GM10847 (cell line): Measurements from ENCODE around the gene RPTOR.

Experiments used
- POLR2A ChIP-seq: IDR thresholded peaks from 2 replicates; pipeline ENCODE4 v1.6.1; 2011; ENCODE audit not compliant: insufficient read length; ENCODE audit errors: extremely low read depth

Gene RPTOR

GRCh38 chr17:80814491-80814890 is 269.9 kb downstream of the RPTOR start:
- TF ChIP-seq POLR2A = no peak

GRCh38 chr17:80815151-80815681 is 270.6 kb downstream of the RPTOR start:
- TF ChIP-seq POLR2A = no peak

GRCh38 chr17:80816241-80817103 is 271.8 kb downstream of the RPTOR start:
- TF ChIP-seq POLR2A = no peak

- no peak for TF ChIP-seq POLR2A
Observed at GRCh38 chr17:80817321-80817845, 272.7 kb downstream of the RPTOR start.

- TF ChIP-seq POLR2A = no peak
Observed at GRCh38 chr17:80817861-80818260, 273.2 kb downstream of the RPTOR start.

- no peak for TF ChIP-seq POLR2A
Observed at GRCh38 chr17:80818871-80819270, 274.2 kb downstream of the RPTOR start.

GRCh38 chr17:80819422-80820164 is 275.0 kb downstream of the RPTOR start:
- no peak for TF ChIP-seq POLR2A

- no peak for TF ChIP-seq POLR2A
Observed at GRCh38 chr17:80820331-80820730, 275.7 kb downstream of the RPTOR start.

GRCh38 chr17:80821546-80821945 is 276.9 kb downstream of the RPTOR start:
- TF ChIP-seq POLR2A = no peak

GRCh38 chr17:80822021-80822699 is 277.5 kb downstream of the RPTOR start:
- no peak for TF ChIP-seq POLR2A

GRCh38 chr17:80822700-80823410 is 278.2 kb downstream of the RPTOR start:
- no peak for TF ChIP-seq POLR2A

- TF ChIP-seq POLR2A = no peak
Observed at GRCh38 chr17:80824549-80825470, 280.2 kb downstream of the RPTOR start.

GRCh38 chr17:80825471-80826345 is 281.1 kb downstream of the RPTOR start:
- no peak for TF ChIP-seq POLR2A
